ENCODE results near the gene IGF2R.
"Not testable (repeated sequence)": the region's sequence is repeated elsewhere in the genome, so short reads cannot be mapped to it uniquely, and the experiment has no call there.

The IGF2R gene

GRCh38 chr6:160095146-160095845, 126.4 kb downstream of the IGF2R start:
- in situ Hi-C loops (cut with HindIII; ENCODE audit: low pct_ligation_motif_present, low pct_unique_long_range_greater_than_20kb, low sequenced_read_pairs), result no loop called here
- DNase-seq, result no peak

GRCh38 chr6:160101277-160102205, 132.7 kb downstream of the IGF2R start:
- DNase-seq, result no peak
- in situ Hi-C loops (cut with HindIII; ENCODE audit: low pct_ligation_motif_present, low pct_unique_long_range_greater_than_20kb, low sequenced_read_pairs), result no loop called here

- DNase-seq, result no peak
- in situ Hi-C loops (cut with HindIII; ENCODE audit: low pct_ligation_motif_present, low pct_unique_long_range_greater_than_20kb, low sequenced_read_pairs), result no loop called here
Observed at GRCh38 chr6:160102399-160102798, 133.5 kb downstream of the IGF2R start.

- in situ Hi-C loops (cut with HindIII; ENCODE audit: low pct_ligation_motif_present, low pct_unique_long_range_greater_than_20kb, low sequenced_read_pairs), result no loop called here
- DNase-seq, result peak; percentile 18
Observed at GRCh38 chr6:160102956-160103824, 134.3 kb downstream of the IGF2R start.

GRCh38 chr6:160103825-160104100, 134.9 kb downstream of the IGF2R start:
- in situ Hi-C loops (cut with HindIII; ENCODE audit: low pct_ligation_motif_present, low pct_unique_long_range_greater_than_20kb, low sequenced_read_pairs), result no loop called here
- no peak for DNase-seq

- in situ Hi-C loops (cut with HindIII; ENCODE audit: low pct_ligation_motif_present, low pct_unique_long_range_greater_than_20kb, low sequenced_read_pairs), result no loop called here
Observed at GRCh38 chr6:160104821-160105517, 136.1 kb downstream of the IGF2R start.

GRCh38 chr6:160106010-160106409, 137.1 kb downstream of the IGF2R start:
- no peak for DNase-seq
- in situ Hi-C loops (cut with HindIII; ENCODE audit: low pct_ligation_motif_present, low pct_unique_long_range_greater_than_20kb, low sequenced_read_pairs), result no loop called here

More at GRCh38 chr6:160104821-160105517, 136.1 kb downstream of the IGF2R start:
- no peak for DNase-seq

GRCh38 chr6:160106701-160107100, 137.8 kb downstream of the IGF2R start:
- in situ Hi-C loops (cut with HindIII; ENCODE audit: low pct_ligation_motif_present, low pct_unique_long_range_greater_than_20kb, low sequenced_read_pairs), result no loop called here
- no peak for DNase-seq

- no peak for DNase-seq
- in situ Hi-C loops (cut with HindIII; ENCODE audit: low pct_ligation_motif_present, low pct_unique_long_range_greater_than_20kb, low sequenced_read_pairs), result no loop called here
Observed at GRCh38 chr6:160108077-160108476, 139.2 kb downstream of the IGF2R start.

GRCh38 chr6:160110586-160111123, 141.8 kb downstream of the IGF2R start:
- in situ Hi-C loops (cut with HindIII; ENCODE audit: low pct_ligation_motif_present, low pct_unique_long_range_greater_than_20kb, low sequenced_read_pairs), result no loop called here
- DNase-seq, result no peak

GRCh38 chr6:160111806-160112205, 142.9 kb downstream of the IGF2R start:
- in situ Hi-C loops (cut with HindIII; ENCODE audit: low pct_ligation_motif_present, low pct_unique_long_range_greater_than_20kb, low sequenced_read_pairs), result no loop called here
- DNase-seq, result no peak

- in situ Hi-C loops (cut with HindIII; ENCODE audit: low pct_ligation_motif_present, low pct_unique_long_range_greater_than_20kb, low sequenced_read_pairs), result no loop called here
Observed at GRCh38 chr6:160112628-160113299, 143.9 kb downstream of the IGF2R start.

GRCh38 chr6:160114536-160114935, 145.7 kb downstream of the IGF2R start:
- in situ Hi-C loops (cut with HindIII; ENCODE audit: low pct_ligation_motif_present, low pct_unique_long_range_greater_than_20kb, low sequenced_read_pairs), result not testable (repeated sequence)

More at GRCh38 chr6:160112628-160113299, 143.9 kb downstream of the IGF2R start:
- no peak for DNase-seq

GRCh38 chr6:160115421-160115820, 146.5 kb downstream of the IGF2R start:
- in situ Hi-C loops (cut with HindIII; ENCODE audit: low pct_ligation_motif_present, low pct_unique_long_range_greater_than_20kb, low sequenced_read_pairs), result no loop called here
- DNase-seq, result no peak

More at GRCh38 chr6:160114536-160114935, 145.7 kb downstream of the IGF2R start:
- not testable (repeated sequence) for DNase-seq

GRCh38 chr6:160116411-160116810, 147.5 kb downstream of the IGF2R start:
- no peak for DNase-seq
- in situ Hi-C loops (cut with HindIII; ENCODE audit: low pct_ligation_motif_present, low pct_unique_long_range_greater_than_20kb, low sequenced_read_pairs), result no loop called here

- in situ Hi-C loops (cut with HindIII; ENCODE audit: low pct_ligation_motif_present, low pct_unique_long_range_greater_than_20kb, low sequenced_read_pairs), result no loop called here
Observed at GRCh38 chr6:160117137-160117536, 148.3 kb downstream of the IGF2R start.

GRCh38 chr6:160118620-160119229, 149.8 kb downstream of the IGF2R start:
- in situ Hi-C loops (cut with HindIII; ENCODE audit: low pct_ligation_motif_present, low pct_unique_long_range_greater_than_20kb, low sequenced_read_pairs), result no loop called here
- no peak for DNase-seq

More at GRCh38 chr6:160117137-160117536, 148.3 kb downstream of the IGF2R start:
- no peak for DNase-seq

Data from ACHN (cell line).